Measurements from ENCODE around the gene PAXX.

DNA sequence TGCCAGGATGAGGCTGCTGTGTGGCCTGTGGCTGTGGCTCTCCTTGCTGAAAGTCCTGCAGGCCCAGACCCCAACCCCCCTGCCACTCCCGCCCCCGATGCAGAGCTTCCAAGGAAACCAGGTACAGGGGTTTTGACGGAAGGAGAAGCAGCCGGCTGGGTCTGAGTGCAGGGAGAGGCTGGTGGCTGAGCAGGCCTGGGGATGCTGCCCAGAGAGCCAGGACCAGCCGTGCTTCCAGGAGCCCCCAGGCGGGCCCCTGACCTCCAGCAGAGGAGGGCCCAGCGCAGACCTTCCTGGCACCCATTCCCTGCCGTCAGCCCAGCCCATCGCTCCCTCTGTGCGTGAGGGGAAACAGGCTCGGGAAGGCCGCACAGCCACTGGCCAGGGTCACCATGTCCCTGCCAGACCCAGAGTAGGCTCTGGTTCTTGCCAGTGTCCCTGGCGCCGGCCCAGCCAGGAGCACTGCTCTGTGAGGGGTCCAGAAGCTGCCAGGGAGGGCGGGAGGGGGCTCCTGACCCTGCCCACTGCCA, 39.8 kb upstream of the PAXX start:
- TF ChIP-seq, protein P1, sequence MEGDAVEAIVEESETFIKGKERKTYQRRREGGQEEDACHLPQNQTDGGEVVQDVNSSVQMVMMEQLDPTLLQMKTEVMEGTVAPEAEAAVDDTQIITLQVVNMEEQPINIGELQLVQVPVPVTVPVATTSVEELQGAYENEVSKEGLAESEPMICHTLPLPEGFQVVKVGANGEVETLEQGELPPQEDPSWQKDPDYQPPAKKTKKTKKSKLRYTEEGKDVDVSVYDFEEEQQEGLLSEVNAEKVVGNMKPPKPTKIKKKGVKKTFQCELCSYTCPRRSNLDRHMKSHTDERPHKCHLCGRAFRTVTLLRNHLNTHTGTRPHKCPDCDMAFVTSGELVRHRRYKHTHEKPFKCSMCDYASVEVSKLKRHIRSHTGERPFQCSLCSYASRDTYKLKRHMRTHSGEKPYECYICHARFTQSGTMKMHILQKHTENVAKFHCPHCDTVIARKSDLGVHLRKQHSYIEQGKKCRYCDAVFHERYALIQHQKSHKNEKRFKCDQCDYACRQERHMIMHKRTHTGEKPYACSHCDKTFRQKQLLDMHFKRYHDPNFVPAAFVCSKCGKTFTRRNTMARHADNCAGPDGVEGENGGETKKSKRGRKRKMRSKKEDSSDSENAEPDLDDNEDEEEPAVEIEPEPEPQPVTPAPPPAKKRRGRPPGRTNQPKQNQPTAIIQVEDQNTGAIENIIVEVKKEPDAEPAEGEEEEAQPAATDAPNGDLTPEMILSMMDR (IDR thresholded peaks at IDR 0.05) = no peak
- TF ChIP-seq EZH2 (IDR thresholded peaks at IDR 0.05; ENCODE audit: borderline replicate concordance, insufficient read depth, low read depth, low read length, poor library complexity, severe bottlenecking) = no peak
